ENCODE data around the gene EDEM2. TPM values are rescaled to one million over a fixed set of nuclear protein-coding genes. Genes with fewer than 3 reads are reported as not detected.

The EDEM2 gene
- total RNA-seq, 4 donors from 2014 or later = 7.2 to 12.2 (median 9.5) TPM

DNA sequence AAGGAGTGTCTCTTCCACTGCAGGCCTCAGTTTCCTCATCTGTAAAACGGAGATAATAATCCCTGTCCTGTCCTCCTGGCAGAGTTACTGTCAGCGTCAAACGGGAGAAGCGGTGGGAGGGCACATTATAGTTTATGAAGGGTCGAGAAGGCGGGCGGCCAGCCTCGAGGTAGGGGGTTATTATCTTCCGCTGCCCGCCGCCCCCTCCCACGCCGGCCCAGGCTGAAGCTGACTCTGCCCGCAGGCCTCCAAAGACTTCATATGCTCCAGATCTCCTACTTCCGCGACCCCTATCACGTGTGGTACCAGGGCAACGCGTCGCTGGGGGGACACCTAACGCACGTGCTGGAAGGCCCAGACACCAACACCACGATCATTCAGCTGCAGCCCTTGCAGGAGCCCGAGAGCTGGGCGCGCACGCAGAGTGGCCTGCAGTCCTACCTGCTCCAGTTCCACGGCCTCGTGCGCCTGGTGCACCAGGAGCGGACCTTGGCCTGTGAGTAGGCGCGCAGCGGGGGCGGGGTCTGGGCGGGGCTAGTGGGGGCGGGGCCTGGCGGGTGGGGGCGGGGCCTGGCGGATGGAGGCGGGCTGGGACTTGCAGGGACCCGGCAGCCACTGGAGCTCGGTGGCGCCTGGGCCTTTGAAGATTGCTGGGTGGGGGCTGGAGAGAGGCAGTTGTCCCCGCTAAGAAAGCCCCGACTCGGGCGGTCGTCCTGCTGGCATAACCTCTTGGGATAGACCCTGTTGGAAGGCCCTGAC is 27.5 kb upstream of the EDEM2 start:
- H3K4me1 ChIP-seq = no peaks in the 10 kb centered on the region
- in situ Hi-C loops (cut with MboI; ENCODE audit: low sequenced_read_pairs in 4 of 4) = no loop called here
- ATAC-seq (no peak), DNase-seq (peak in 1 of 2 donors; percentile 19)
- intact Hi-C loops (cut with DNase I; ENCODE audit: low total_unique reads) = no loop called here
- no peaks in the 10 kb centered on the region for H3K36me3 ChIP-seq
- no peak for TF ChIP-seq POLR2A (IDR thresholded peaks at IDR 0.05)
- no peak for TF ChIP-seq CTCF (IDR thresholded peaks at IDR 0.05 in 4 of 5, conservative IDR thresholded peaks at IDR 0.05 in 1 of 5)
- H3K4me3 ChIP-seq = no peak overlapping the region
- no peak overlapping the region for H3K27ac ChIP-seq
- H3K27me3 ChIP-seq = peaks cover 0 to 4% (median 0%) of the 10 kb centered on the region in 3 donors
- no peaks in the 10 kb centered on the region for H3K9me3 ChIP-seq

GRCh38 chr20:35173576-35174192 is 26.5 kb upstream of the EDEM2 start:
- ATAC-seq (no peak), DNase-seq (no peak)
- Histone ChIP-seq H3K9me3 (no peaks in the 10 kb centered on the region), H3K4me1 (no peaks in the 10 kb centered on the region), H3K36me3 (no peaks in the 10 kb centered on the region), H3K27ac (no peak overlapping the region), H3K4me3 (no peak overlapping the region), H3K27me3 (peaks cover 0 to 4% (median 0%) of the 10 kb centered on the region in 3 donors)
- in situ Hi-C loops (cut with MboI; ENCODE audit: low sequenced_read_pairs in 4 of 4) = no loop called here
- intact Hi-C loops (cut with DNase I; ENCODE audit: low total_unique reads) = no loop called here
- TF ChIP-seq CTCF (IDR thresholded peaks at IDR 0.05 in 4 of 5, conservative IDR thresholded peaks at IDR 0.05 in 1 of 5) = no peak
- no peak for TF ChIP-seq POLR2A (IDR thresholded peaks at IDR 0.05)

DNA sequence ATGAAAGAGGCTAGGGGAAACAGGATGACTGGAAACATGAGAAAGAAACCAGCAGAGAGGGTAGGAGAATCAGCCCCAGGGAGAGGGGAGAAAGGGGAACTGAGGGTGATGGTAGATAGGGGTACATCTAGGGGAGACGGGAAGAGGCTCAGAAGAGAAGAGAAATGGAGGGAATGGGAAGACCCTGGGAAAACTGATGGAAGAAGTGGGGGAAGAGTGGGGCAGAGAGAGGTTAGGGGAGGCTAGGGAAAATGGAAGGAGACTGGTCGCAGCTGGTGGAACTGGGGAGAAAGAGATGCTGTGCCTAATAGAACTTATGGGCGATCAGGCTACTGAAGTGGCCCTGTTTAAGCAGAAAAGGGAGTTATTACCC is 25.3 kb upstream of the EDEM2 start:
- ATAC-seq (no peak), DNase-seq (no peak)
- no peaks in the 10 kb centered on the region for H3K4me1 ChIP-seq
- TF ChIP-seq CTCF (IDR thresholded peaks at IDR 0.05 in 4 of 5, conservative IDR thresholded peaks at IDR 0.05 in 1 of 5) (no peak), POLR2A (IDR thresholded peaks at IDR 0.05) (no peak)
- H3K27ac ChIP-seq = peak overlapping the region; percentile 42 to 71 (median 57)
- H3K9me3 ChIP-seq = no peaks in the 10 kb centered on the region
- intact Hi-C loops (cut with DNase I; ENCODE audit: low total_unique reads) (loop anchor here (1.0 kb wide), 1 partner anchor 25 kb away; the partner anchor contains the start of gene EDEM2), in situ Hi-C loops (cut with MboI; ENCODE audit: low sequenced_read_pairs in 4 of 4) (no loop called here)
- peak overlapping the region; percentile 31 to 49 (median 46) for H3K4me3 ChIP-seq
- H3K36me3 ChIP-seq = no peaks in the 10 kb centered on the region
- peaks cover 0 to 4% (median 0%) of the 10 kb centered on the region in 3 donors for H3K27me3 ChIP-seq

GRCh38 chr20:35171753-35172433 is 24.8 kb upstream of the EDEM2 start, which contains the start of gene PROCR:
Gene PROCR (plus strand): TSS chr20:35172072. CDS start chr20:35172155, 83 bp downstream.
- Histone ChIP-seq H3K36me3 (no peaks in the 10 kb centered on the region), H3K9me3 (no peaks in the 10 kb centered on the region), H3K4me1 (no peaks in the 10 kb centered on the region), H3K27ac (peak within 1 kb of the TSS; percentile 42 to 71 (median 57)), H3K4me3 (peak within 1 kb of the TSS; percentile 31 to 49 (median 46)), H3K27me3 (peaks cover 0 to 4% (median 0%) of the 10 kb centered on the region in 3 donors)
- TF ChIP-seq CTCF (IDR thresholded peaks at IDR 0.05 in 4 of 5, conservative IDR thresholded peaks at IDR 0.05 in 1 of 5) (no peak), POLR2A (IDR thresholded peaks at IDR 0.05) (no peak)
- intact Hi-C loops (cut with DNase I; ENCODE audit: low total_unique reads) = loop anchor here (1.0 kb wide), 1 partner anchor 25 kb away; the partner anchor contains the start of gene EDEM2
- in situ Hi-C loops (cut with MboI; ENCODE audit: low sequenced_read_pairs in 4 of 4) = no loop called here
- ATAC-seq (peak; percentile 80 to 87), DNase-seq (peak; percentile 67 to 77)

Data from gastrocnemius medialis (tissue), 4 donors.